Measurements from ENCODE around the gene ELF5.

ELF5 gene

GRCh38 chr11:34523053-34523452 lies 9.5 kb upstream of the ELF5 start:
- no peak for DNase-seq (ENCODE audit: low read depth, low spot score)
- no peak overlapping the region for H3K27ac ChIP-seq

DNA sequence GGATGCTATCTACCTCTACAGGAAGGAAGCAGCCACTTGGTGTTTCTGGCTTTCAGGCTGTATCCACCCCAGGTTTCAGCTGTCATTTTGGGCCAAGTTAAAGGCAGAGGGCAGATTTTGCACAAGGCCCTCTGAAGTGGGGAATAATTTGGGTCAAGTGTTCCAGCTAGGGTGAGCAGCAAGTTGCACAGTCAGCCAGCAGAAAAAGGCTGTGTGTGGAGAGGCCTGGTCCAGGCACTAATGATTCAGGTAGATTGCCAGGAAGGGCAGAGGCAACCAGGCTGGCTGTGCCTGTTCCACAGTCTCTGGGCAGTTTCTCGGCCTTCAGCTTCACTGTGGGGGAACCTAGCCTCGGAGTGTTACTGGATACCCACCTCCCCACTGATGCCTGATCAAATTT lies 8.6 kb upstream of the ELF5 start:
- no peak overlapping the region for H3K27ac ChIP-seq
- no peak for DNase-seq (ENCODE audit: low read depth, low spot score)

- no peak for DNase-seq (ENCODE audit: low read depth, low spot score)
- H3K27ac ChIP-seq = no peak overlapping the region
Measured at GRCh38 chr11:34521265-34521664, 7.7 kb upstream of the ELF5 start.

DNA sequence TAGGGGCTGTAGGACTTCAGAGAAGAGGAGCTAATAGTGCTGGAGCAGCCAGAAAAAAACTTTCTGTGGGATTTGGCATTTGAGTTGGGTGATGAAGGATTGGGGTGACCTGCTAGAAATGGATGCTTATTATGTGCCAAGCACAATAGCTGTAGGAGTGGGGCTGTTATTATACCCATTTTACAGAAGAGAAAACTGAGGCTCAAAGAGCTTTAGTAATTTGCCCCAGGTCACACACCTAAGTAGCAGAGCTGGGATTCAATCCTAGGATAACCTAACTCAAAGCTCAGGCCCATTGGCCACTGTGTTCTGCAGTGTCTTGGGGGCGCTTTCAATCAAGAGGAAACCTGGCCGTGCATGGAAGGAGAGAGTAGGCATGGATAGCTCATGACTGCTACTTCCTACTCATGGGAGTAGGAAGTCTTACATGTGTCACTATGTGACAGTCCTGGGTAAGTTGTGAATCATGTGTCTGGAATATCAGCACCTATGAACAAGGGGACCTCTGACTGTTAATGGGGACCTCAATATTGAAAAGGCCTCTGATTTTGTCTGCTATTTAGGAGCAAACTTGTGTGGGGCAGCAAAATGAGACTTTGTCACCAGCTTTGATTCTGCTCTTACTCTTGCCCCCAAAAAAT lies 6.1 kb upstream of the ELF5 start:
- H3K27ac ChIP-seq = no peak overlapping the region
- no peak for DNase-seq (ENCODE audit: low read depth, low spot score)

DNA sequence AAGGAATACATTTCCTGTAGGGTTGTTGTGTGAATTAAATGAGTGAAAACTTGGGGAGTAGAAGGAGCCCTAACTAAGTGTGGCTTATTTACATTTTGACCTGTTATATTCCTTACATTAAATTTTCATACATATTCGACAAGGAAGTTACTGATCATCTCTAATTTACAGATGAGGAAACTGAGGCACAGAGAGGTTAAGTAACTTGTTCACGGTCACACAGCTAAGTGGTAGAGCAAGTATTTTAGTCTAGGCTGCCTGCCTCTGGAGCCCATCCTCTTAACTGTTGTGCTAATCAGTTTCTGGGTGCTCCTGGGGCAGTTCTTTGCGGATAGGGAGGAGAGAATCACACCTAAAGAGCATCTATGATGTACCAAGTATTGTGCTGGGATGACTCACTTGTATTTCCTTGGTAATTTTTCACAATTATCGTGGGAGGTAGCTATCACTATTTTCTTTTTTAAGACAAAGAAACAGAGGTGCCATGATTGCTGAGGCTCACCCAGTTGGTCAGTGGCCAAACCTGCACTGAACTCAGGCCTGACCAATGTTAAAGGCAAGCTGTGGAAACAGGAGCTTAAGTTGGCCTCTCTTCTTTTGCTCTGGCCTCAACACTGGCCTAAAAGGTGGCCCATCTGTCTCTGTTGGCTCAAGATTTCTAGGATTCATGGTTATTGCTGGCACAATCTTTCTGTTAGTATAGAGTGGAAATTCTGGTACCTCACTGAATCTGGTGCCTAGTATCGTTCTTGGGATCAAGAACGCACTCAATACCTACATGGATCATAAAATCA lies 2.9 kb upstream of the ELF5 start:
- H3K27ac ChIP-seq = no peak overlapping the region
- no peak for DNase-seq (ENCODE audit: low read depth, low spot score)

- no peak for DNase-seq (ENCODE audit: low read depth, low spot score)
- no peak overlapping the region for H3K27ac ChIP-seq
Measured at GRCh38 chr11:34514597-34514996, 1.0 kb upstream of the ELF5 start.

DNA sequence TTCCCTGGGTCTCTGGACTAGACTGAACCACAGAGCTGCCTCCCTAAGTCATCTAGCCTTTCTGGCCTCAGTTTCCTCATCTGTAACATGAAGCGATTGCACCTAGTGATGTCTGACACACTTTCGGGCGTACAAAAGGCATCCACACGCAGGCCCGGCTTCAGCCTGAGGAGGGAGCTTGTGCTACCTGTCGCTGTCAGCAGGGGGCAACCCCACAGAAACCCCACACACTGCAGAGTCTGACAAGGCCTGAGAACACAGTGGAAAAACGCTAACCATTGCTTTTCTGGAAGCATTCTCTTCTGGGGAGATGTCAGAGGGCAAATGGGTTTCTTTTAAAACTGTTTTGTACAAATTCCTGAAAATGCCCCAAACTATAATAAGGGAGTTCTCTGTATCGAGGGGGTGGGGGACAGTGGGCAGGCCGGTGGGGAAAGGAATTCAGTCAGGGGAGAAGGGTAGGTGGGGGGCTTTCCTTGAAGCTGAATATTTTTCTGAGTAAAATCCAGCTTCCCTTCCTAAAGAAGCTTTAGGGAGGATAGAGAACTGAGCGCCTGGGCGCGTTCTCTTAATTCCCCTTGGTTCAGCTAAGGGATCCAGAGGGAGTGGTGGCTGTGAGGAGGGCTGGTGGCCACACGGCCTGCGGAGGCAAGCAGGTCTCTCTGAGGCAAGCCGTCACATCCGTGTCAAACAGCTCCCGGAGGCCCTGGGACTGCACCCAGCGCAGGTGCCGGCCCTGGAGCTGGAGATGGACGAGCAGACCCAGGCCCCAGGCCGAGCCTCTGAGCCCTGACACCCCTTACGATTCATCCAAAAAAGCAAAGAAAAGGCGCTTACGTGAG lies 533 bp downstream of the ELF5 start:
- no peak overlapping the region for H3K27ac ChIP-seq
- DNase-seq (ENCODE audit: low read depth, low spot score) = no peak

DNA sequence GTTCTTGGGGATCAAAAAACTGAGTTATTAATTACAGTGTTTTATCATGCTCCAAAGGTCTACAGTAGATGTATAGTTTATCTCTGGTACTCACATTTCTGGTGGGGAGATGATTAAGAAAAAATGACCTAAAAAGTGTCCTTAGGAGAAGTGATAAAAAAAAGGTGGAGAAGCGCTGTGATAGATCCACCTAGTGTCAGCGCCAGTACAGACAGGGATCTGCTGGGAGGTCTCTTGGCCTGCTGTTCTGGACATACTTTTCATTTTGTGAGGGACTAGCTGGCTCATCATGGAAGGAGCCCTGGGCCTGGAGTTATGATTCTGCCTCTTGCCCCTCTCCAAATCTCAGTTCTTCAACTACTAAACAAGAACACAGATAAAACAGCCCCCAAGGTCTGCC lies 2.9 kb downstream of the ELF5 start:
- DNase-seq (ENCODE audit: low read depth, low spot score) = no peak
- H3K27ac ChIP-seq = no peak overlapping the region

GRCh38 chr11:34510218-34510617 lies 3.4 kb downstream of the ELF5 start:
- DNase-seq (ENCODE audit: low read depth, low spot score) = no peak
- H3K27ac ChIP-seq = no peak overlapping the region

- H3K27ac ChIP-seq = no peak overlapping the region
- no peak for DNase-seq (ENCODE audit: low read depth, low spot score)
Measured at GRCh38 chr11:34509336-34509876, 4.2 kb downstream of the ELF5 start.

DNA sequence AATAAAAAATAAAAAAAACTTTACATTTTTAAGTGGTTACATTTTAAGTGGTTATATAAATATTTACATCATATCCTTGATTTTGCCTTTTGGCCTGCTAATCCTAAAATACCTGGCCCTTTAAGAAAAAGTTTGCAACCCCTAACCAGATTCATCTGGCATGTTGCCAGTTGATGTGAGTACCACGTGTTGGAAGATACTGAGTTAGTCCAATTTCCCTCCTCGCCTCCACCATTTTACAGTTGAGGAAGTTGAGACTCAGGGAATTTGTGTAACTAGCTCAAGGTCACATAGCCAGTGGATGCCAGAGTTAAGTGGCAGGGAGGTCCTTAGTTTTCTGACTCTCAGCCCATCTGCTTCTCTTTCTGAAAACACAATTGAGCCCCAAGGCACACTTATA lies 5.1 kb downstream of the ELF5 start:
- H3K27ac ChIP-seq = no peak overlapping the region
- no peak for DNase-seq (ENCODE audit: low read depth, low spot score)

- no peak for DNase-seq (ENCODE audit: low read depth, low spot score)
- H3K27ac ChIP-seq = no peak overlapping the region
Measured at GRCh38 chr11:34507610-34508009, 6.0 kb downstream of the ELF5 start.

GRCh38 chr11:34507156-34507555 lies 6.4 kb downstream of the ELF5 start:
- no peak for DNase-seq (ENCODE audit: low read depth, low spot score)
- H3K27ac ChIP-seq = no peak overlapping the region

DNA sequence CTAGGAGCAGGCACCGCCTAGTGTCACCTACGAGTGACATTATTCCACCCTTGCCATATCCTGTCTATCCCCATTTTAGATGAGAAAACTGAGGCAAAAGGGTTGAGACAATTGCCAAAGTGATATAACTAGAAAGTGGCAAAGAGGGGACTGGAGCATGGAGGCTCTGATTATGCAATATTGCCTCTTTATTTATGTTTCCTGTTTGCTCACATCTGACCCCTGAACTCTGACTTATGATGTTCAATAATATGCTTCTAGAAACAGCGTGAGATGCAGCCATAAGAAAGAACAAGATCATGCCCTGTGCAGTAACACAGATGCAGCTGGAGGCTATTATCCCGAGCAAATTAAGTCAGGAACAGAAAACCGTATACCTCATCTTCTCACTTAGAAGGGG lies 7.7 kb downstream of the ELF5 start:
- no peak overlapping the region for H3K27ac ChIP-seq
- no peak for DNase-seq (ENCODE audit: low read depth, low spot score)

DNA sequence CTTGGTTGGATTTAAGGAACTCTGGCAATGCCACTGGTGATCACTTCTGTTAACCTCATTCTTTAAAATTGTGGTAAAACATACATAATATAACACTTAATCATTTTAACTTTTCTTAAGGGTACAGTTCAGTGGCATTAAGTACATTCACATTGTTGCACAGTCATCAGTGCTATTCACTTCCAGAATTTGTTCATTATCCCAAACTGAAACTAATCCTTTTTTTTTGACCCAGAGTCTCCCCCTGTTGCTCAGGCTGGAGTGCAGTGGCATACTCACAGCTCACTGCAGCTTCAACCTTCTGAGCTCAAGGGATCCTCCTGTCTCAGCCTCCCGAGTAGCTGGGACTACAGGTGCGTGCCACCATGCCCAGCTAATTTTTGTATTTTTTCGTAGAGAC lies 10.6 kb downstream of the ELF5 start:
- no peak for DNase-seq (ENCODE audit: low read depth, low spot score)
- no peak overlapping the region for H3K27ac ChIP-seq

- no peak for DNase-seq (ENCODE audit: low read depth, low spot score)
- no peak overlapping the region for H3K27ac ChIP-seq
Measured at GRCh38 chr11:34501949-34502348, 11.6 kb downstream of the ELF5 start.

- DNase-seq (ENCODE audit: low read depth, low spot score) = no peak
- no peak overlapping the region for H3K27ac ChIP-seq
Measured at GRCh38 chr11:34501500-34501899, 12.1 kb downstream of the ELF5 start.

GRCh38 chr11:34499719-34500500 lies 13.7 kb downstream of the ELF5 start:
- DNase-seq (ENCODE audit: low read depth, low spot score) = no peak
- H3K27ac ChIP-seq = no peak overlapping the region

GRCh38 chr11:34495724-34496377 lies 17.7 kb downstream of the ELF5 start:
- no peak for DNase-seq (ENCODE audit: low read depth, low spot score)
- no peak overlapping the region for H3K27ac ChIP-seq

Data from epithelial cell of prostate (primary cell).